Stimulated activated CD8-positive, alpha-beta memory T cell treated with anti-CD3 and anti-CD28 coated beads, Interleukin-4, amount 100 ng/mL, for 48 hours (primary cell): ENCODE measurements around the gene PDCD1.
"Not testable (repeated sequence)": the region's sequence is repeated elsewhere in the genome, so short reads cannot be mapped to it uniquely, and the experiment has no call there.

Source experiments
- DNase-seq: peaks from one replicate; pipeline ENCODE4 v3.0.0-alpha.2; 2020

Gene PDCD1

DNA sequence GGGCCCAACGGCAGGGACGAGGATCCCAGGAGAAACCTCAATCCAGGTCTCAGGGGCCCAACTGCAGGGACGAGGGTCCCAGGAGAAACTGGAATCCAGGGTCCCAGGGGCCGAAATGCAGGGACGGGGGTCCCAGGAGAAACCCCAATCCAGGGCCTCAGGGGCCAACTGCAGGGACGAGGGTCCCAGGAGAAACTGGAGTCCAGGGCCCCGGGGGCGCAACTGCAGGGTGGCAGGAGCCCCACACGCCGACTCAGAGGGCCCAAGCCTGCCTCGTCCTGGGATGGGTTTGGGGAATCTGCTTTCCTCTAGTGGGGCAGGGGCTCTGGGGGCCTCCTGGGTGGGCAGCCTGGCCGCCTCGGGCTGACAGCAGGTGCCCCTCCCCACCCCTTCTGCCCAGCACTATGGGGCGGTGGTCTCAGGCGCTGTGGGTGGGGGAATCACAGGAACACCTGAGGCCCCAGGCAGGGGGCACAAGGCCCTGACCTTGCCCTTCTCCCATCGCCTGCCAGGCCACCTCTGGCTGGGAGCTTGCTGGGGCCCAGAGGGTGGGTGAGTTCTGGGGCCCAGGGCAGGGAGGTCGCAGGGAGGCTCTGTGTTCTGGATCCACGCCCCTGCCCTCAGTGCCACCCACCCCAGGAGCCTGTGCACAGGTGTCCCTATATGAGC, 18.0 kb upstream of the PDCD1 start:
- no peak for DNase-seq

GRCh38 chr2:241875754-241876527, 17.2 kb upstream of the PDCD1 start:
- not testable (repeated sequence) for DNase-seq

- no peak for DNase-seq
Measured at GRCh38 chr2:241874277-241874925, 15.7 kb upstream of the PDCD1 start.

- DNase-seq = no peak
Measured at GRCh38 chr2:241873803-241874110, 15.1 kb upstream of the PDCD1 start.

- DNase-seq = no peak
Measured at GRCh38 chr2:241873081-241873802, 14.5 kb upstream of the PDCD1 start.

DNA sequence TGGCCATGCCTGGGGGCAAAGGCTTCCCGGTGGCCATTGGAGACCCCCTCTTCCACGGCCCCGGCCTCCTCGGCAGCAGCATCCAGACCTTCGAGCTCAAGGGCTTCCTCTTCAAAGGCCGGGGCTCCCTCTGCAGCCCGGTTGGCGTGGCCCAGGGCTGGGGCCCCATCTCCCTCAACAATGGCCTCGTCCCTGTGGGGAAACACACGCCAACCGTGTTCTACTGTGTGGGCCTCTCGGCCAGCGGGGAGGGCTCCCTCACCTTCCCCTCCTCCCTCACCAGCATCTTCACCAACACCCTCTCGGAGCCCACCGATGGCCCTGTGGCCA, 13.6 kb upstream of the PDCD1 start:
- DNase-seq = no peak

GRCh38 chr2:241871538-241872312, 13.0 kb upstream of the PDCD1 start:
- no peak for DNase-seq

DNA sequence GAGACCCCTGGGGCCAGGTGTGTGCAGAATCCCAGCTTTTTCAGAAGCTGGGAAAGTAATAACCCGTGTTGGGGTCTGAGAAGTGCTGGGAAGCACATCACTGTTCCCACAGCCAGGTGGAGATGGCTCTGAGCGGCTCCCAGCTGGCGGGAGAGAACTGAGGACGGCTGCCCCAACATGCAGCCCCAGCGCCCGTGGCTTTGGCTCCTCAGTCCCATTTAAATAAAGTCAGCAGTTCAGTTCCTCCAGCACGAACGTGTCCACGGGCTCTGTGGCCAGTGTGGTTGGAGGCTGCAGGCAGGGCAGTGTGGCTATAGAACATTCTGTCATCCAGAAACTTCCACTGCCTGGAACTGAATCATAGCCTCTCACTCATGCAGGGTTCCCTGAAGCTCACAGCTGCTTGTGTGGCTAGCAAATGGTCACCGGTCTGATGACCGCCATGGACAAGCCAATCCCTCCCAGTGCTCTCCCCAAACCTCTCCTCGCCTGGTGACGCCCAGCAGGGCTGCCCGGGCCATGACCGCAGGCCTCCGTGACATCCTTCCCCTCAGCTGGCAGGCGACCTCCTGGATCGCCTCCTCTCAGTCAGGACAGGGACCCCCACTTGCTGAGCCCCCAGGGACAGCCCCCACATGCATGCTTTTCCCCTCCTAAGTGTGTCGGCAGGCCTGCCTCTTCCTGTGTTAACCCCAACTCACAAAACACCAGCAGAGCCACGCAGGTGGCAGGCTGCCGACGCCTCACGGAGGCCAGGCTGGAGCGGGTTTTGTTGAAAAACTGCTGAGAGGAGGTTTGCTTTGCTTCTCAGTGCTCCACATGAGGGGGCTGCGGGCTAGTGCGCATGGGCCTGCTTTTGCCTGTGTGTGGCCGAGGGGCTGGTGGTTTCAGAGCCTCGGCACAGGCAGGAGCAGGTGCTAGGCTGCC, 12.2 kb upstream of the PDCD1 start:
- peak; percentile 46 for DNase-seq

DNA sequence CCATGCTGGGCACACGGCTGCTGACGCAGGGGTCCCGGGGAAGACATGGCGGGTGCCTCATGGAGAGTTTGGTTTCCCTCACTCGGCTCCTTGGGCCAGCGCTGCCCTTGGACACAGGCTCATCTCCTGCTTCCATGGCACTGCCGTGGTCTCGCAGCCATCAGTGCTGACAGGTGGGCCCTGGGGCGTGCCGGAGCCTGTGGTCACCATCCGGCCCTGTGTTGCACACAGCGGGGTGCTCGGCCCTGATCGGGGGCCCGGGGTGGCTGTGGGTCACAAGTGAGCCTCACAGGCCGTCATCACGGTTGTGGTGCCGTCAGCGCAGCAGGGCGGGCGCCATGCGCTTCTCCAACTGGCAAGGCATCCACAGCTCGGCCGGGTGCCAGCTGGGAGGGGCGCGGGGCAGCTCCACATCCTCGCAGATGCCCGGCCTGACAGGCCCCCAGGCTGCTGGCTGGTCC, 11.4 kb upstream of the PDCD1 start:
- no peak for DNase-seq

DNA sequence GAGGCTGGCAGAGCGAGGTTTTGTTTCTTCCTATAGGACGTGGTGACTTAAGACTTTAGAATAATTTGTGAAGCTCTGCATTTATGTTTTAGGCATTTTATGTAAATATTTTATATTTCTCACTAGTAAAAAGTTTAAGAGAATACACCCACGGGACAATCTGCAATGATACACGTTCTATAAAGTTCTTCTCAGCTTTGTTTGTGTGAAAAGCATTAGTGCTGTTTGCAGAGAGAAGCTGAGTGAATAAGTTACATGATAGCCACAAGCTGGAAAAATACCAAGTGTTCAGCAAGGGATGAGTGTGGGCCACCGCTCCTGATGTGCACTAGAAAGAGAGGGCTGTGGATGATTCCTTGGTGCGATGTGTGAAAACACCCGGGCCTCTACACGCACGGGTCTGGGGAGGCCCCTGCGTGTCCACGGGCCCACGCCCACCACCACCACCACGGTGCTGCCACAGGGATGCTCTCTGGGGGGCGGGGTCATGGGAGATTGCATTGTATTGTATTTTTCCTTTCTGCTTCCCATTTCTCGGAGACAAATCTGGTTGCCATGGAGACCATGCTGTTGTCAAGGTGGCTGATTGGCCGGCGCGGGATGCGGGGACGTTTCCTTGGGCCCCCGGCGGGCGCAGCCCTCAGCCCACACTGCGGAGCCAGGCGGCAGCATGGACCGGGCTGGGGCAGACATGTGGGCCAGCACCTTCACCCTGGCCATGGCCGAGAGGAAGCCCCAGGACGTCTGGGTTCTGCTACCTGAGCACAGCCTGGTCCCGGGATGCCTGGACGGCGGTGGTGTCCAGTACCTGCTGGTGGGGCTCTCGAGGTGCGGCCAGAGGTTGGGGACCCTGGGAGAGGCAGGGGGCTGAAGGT, 10.6 kb upstream of the PDCD1 start, which contains the start of gene RTP5:
Gene RTP5, plus strand, starts transcription at position 643 of the 875 bp plus-strand sequence. Its CDS starts 28 bp downstream, at position 671.
- DNase-seq = no peak

DNA sequence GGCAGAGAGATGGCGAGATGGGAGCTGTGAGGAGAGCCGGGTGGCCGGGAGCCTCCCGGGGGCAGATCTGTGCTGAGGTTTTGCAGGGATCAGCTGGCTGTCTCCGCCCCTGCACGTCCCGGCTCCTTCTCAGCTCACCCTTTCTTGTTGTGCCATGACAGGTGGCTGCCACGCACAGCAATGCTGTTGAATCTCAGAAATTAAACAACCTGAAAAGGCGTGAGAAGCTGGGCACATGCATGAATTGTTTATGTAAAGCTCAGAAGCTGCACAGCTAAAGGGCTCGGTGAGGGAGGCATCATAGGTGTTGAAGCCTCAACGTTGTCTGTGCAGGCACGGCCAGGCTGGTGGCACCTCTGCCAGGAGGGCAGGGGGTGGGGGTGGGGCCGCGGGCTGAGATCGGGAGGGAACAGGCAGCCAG, 10.0 kb upstream of the PDCD1 start:
- no peak for DNase-seq

- peak; percentile 79 for DNase-seq
Measured at GRCh38 chr2:241867776-241868420, 9.2 kb upstream of the PDCD1 start.

- no peak for DNase-seq
Measured at GRCh38 chr2:241866790-241867645, 8.3 kb upstream of the PDCD1 start.

GRCh38 chr2:241865957-241866789, 7.5 kb upstream of the PDCD1 start:
- no peak for DNase-seq

DNA sequence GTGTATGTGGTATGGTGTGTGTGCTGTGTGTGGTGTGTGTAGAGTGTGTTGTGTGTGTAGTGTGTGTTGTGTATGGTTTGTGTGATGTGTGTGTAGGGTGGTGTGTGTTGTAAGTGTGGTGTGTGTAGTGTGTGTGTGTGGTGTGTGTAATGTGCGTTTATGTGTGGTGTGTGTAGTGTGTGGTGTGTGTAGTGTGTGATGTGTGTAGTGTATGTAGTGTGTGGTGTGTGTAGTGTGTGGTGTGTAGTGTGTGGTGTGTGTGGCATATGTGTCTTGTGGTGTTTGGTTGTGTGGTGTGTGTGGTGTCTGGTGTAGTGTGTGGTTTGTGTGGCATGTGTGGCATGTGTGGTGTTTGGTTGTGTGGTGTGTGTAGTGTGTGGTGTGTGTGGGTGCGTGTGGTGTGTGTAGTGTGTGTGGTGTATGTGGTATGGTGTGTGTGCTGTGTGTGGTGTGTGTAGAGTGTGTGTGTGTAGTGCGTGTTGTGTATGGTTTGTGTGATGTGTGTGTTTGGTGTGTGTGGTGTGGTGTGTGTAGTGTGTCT, 6.8 kb upstream of the PDCD1 start:
- no peak for DNase-seq

DNA sequence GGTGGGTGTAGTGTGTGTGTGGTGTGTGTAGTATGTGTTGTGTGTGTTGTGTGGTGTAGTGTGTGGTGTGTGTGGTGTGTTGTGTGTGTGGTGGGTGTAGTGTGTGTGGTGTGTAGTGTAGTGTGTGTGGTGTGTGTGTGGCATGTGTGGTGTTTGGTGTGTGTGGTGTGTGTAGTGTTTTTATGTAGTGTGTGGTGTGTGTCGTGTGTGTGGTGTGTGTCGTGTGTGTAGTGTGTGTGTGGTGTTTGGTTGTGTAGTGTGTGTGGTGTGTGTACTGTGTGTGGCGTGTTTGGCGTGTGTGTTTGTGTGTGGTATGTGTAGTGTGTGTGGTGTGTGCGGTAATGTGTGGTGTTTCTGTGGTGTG, 6.1 kb upstream of the PDCD1 start:
- DNase-seq = no peak

DNA sequence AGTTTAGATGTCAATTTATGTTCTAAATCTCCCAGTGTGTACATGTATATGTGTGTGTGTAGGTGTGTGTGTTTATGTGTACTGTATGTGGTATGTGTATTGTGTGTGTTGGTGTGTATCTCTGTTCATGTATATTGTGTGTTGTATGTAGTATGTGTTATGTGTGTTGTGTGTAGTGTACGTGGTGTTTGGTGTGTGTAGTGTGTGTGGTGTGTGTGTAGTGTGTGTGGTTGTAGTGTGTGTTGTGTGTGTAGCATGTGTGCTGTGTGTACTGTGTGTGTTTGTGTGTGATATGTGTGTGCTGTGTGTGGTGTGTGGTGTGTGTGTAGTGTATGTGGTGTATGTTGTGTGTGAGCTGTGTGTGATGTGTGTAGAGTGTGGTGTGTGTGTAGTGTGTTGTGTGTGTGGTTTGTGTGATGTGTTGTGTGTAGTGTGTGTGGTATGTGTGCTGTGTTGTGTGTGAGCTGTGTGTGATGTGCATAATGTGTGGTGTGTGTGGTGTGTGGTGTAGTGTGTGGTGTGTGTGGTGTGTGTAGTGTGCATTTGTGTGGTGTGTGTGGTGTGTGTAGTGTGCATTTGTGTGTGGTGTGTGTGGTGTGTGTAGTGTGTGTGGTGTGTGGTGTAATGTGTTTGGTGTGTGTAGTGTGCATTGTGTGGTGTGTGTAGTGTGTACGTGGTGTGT, 5.6 kb upstream of the PDCD1 start:
- no peak for DNase-seq
